ENCODE results near the gene STRA8.

GRCh38 chr7:135245226-135246190 lies 11.9 kb downstream of the STRA8 start:
- no peak for TF ChIP-seq CTCF (conservative IDR thresholded peaks at IDR 0.05)
- no peak for TF ChIP-seq EZH2 (IDR thresholded peaks at IDR 0.05; ENCODE audit: low read depth)

Measured in PC-9 (cell line).